ENCODE results near the gene MAP6.

The MAP6 gene

DNA sequence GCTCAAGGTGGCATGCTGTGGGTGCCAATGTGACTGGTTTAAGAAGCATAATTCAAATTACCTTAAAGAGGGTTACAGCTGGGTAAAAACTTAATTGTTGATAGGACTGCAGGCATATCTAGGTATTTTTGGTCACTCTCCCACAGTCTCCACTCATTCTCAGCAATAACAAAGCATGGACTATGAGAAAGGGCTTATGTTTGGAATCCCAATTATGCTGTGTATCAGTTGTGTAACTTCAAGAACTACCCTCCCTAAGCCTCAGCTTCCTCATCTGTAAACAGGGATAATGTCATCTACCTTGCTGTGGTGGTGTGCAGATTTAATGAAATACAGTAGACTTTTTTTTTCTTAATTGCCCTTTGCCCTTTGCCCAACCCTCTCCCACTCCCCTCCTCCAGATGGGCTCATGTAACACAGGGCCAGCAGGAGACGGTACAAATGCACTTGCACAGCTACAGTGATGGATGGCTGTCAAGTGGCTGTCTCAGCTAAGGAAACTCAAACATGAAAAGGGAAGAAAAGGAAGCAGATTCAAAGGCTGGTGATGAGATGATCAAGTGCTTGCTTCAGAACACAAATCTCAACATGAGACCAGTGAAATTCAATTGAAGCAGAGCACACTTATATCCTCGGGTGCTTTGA lies 37.6 kb downstream of the MAP6 start:
- H3K9me3 ChIP-seq (ENCODE audit: control insufficient read depth, insufficient read depth, low read depth, low read length): no peaks in the 10 kb centered on the region
- H3K27me3 ChIP-seq (ENCODE audit: control insufficient read depth, insufficient read depth, low read length): peaks cover 5% of the 10 kb centered on the region; the same call in 1 of the 2 replicates
- H3K27ac ChIP-seq (ENCODE audit: low read depth, low read length): no peak overlapping the region
- H3K4me1 ChIP-seq (ENCODE audit: control insufficient read depth, insufficient read depth, low read length): peaks cover 27% of the 10 kb centered on the region
- H3K4me3 ChIP-seq (ENCODE audit: low read depth, low read length): no peak overlapping the region
- no peaks in the 10 kb centered on the region for H3K36me3 ChIP-seq (ENCODE audit: control insufficient read depth, insufficient read depth, low read length)
- H3K9ac ChIP-seq (ENCODE audit: low read length): no peak overlapping the region

DNA sequence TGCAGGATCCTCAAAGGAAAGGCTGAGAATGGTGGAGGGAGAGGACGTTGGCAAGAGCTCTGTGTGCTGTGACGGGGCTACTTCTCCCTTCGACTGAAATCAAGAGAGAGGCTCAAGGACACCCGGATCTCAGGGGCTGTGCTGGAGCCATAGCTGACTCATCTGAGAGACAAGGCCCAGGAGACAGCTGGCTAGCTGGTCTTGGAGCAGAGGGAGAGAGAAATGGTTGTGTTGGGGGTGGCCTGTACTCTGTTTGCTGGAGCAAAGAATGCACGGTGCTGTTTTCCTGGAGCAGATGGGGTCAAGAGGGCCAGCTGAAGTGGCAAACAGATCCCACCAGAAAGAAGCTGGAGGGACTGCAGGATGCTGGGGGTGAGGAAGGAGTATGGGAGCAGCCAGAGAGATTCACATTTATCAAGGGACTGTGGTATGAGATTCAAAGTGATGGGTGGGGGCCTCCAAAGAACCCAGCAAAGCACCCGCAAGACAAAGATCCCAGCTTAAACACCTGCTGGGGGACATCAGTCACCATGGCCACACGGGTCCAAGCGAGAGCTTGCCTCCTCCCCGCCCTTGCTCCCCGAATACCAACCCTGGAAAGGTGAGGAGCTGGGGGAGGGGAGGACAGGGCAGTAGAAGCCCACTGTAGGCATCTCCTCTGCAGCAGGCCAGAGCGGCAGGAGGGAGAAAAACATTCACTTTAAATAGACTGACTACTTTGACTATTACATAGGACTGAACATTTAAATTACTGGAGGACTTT lies 40.8 kb downstream of the MAP6 start:
- Histone ChIP-seq H3K9ac (ENCODE audit: low read length) (no peak overlapping the region), H3K27ac (ENCODE audit: low read depth, low read length) (no peak overlapping the region), H3K9me3 (ENCODE audit: control insufficient read depth, insufficient read depth, low read depth, low read length) (no peaks in the 10 kb centered on the region), H3K4me3 (ENCODE audit: low read depth, low read length) (no peak overlapping the region), H3K36me3 (ENCODE audit: control insufficient read depth, insufficient read depth, low read length) (no peaks in the 10 kb centered on the region), H3K4me1 (ENCODE audit: control insufficient read depth, insufficient read depth, low read length) (peaks cover 16% of the 10 kb centered on the region), H3K27me3 (ENCODE audit: control insufficient read depth, insufficient read depth, low read length) (peaks cover 5% of the 10 kb centered on the region; the same call in 1 of the 2 replicates)

DNA sequence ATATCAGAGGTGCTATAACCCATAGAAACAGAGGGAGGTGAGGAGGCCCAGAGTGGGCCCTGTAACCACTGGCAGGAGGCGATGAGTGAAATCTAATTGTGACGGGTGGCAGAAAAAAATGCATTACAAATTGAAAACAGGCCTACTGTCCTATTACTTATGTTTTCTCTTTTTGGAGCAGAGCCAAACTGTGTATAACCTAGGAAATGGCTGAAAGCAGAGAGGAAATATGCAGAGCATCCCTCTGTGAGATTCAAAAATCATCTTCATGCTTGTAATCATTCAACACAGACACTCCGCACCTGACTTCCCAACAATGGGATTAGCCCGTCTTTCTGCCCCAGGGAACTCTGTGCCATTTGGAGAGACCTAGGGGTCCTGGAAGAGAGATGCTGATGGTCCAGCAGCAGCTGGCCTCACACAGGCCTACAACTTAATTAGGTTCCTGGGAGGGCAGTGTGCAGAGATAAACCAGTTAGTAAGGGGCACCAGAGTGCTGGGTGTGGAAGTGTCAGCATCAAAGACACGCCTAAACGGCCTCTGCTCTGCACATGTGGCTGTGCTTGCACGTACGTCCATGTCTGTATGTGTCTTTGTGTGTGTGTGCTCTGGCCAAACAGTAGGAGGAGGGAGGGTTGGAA lies 41.8 kb downstream of the MAP6 start:
- Histone ChIP-seq H3K27ac (ENCODE audit: low read depth, low read length) (no peak overlapping the region), H3K4me1 (ENCODE audit: control insufficient read depth, insufficient read depth, low read length) (peaks cover 16% of the 10 kb centered on the region), H3K4me3 (ENCODE audit: low read depth, low read length) (no peak overlapping the region), H3K9ac (ENCODE audit: low read length) (no peak overlapping the region), H3K36me3 (ENCODE audit: control insufficient read depth, insufficient read depth, low read length) (no peaks in the 10 kb centered on the region), H3K9me3 (ENCODE audit: control insufficient read depth, insufficient read depth, low read depth, low read length) (no peaks in the 10 kb centered on the region), H3K27me3 (ENCODE audit: control insufficient read depth, insufficient read depth, low read length) (peaks cover under 1% of the 10 kb centered on the region; the same call in 1 of the 2 replicates)

DNA sequence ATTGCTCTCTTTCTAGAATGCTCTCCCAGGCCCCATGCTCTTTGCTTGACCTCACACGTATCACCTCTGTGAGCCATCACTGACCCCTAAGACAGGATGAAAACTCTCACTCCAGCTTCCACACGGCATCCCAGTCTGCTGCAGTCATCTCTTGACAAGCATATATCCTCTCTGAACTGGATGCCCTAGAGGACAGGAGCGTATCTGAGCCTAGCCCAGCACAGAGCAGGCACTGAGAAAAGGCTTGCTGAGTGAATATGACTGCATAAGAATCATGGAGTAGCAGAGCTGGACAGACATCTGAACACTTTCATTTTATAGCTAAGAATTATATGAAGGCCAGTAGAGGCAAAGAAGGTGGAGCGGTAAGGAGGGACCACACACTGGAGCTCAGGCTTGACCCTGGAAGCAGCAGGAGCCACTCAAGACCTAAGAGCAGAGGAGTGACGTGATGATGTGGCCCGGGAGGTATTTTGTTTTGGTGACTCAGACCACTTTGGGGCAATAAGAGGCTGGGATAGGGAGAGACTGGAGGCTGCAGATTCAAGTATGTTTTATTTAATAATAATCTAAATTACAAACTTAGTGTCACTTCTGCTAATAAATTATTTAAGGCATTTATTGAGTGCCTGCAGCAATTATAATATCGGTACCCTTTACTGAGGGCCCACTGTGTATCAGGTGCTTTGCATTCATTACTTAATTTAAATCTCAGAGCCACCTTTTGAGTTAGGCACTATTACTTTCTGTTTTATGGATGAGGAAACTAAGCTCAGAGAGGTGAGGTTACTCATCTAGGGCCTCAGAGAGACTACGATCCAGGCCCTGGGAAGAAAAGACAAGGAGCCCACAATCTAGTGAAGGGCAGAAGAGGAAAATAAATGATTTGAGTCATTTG lies 42.6 kb downstream of the MAP6 start:
- H3K9ac ChIP-seq (ENCODE audit: low read length): no peak overlapping the region

DNA sequence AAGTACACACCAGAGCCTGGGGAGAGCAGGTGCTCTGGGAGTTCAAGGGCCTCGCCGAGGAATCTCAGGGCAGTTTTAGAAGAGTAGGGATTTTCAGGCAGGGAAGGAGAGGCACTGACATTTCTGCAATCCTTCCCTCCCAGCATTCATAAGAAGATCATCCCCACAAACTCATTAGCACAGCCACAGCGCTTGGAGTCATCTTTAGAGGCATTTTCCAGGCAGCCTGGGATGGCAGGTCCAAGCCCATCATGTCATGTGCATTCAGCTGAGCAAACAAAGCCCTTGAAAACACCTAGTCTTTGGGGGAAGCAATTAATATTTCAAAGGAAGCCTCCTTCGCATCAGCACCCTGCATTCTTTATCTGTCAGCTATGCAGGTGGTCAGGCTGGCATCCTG lies 43.8 kb downstream of the MAP6 start:
- Histone ChIP-seq H3K36me3 (ENCODE audit: control insufficient read depth, insufficient read depth, low read length) (no peaks in the 10 kb centered on the region), H3K27ac (ENCODE audit: low read depth, low read length) (no peak overlapping the region), H3K27me3 (ENCODE audit: control insufficient read depth, insufficient read depth, low read length) (no peaks in the 10 kb centered on the region), H3K9me3 (ENCODE audit: control insufficient read depth, insufficient read depth, low read depth, low read length) (no peaks in the 10 kb centered on the region), H3K4me3 (ENCODE audit: low read depth, low read length) (no peak overlapping the region), H3K4me1 (ENCODE audit: control insufficient read depth, insufficient read depth, low read length) (peaks cover 16% of the 10 kb centered on the region), H3K9ac (ENCODE audit: low read length) (no peak overlapping the region)

More for the DNA sequence above, 42.6 kb downstream of the MAP6 start:
- Histone ChIP-seq H3K27me3 (ENCODE audit: control insufficient read depth, insufficient read depth, low read length) (no peaks in the 10 kb centered on the region), H3K36me3 (ENCODE audit: control insufficient read depth, insufficient read depth, low read length) (no peaks in the 10 kb centered on the region), H3K27ac (ENCODE audit: low read depth, low read length) (no peak overlapping the region), H3K4me1 (ENCODE audit: control insufficient read depth, insufficient read depth, low read length) (peaks cover 16% of the 10 kb centered on the region), H3K4me3 (ENCODE audit: low read depth, low read length) (no peak overlapping the region), H3K9me3 (ENCODE audit: control insufficient read depth, insufficient read depth, low read depth, low read length) (no peaks in the 10 kb centered on the region)

DNA sequence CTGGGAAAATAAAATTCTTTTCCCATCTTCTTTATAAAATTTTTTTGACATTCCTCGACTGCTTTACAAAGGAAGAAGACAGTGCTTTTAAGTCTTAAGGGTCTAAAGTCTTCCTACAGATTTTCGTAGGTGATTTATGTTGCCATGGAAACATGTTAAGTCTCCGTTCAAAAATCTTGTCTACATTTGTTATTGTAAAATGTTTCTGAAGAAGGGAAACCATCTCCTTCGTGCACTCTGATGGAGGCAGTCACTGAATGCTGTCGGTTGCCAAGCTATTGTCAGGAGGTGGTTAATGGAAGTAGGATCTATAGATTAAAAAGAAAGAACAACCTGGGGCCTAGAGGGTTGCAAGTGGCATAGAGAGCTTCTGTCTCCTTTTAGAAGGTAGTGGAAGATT lies 52.6 kb downstream of the MAP6 start:
- no peak overlapping the region for H3K9ac ChIP-seq (ENCODE audit: low read length)
- H3K9me3 ChIP-seq (ENCODE audit: control insufficient read depth, insufficient read depth, low read depth, low read length): no peaks in the 10 kb centered on the region
- H3K27ac ChIP-seq (ENCODE audit: low read depth, low read length): no peak overlapping the region
- peaks cover 2% of the 10 kb centered on the region; the same call in 1 of the 2 replicates for H3K4me1 ChIP-seq (ENCODE audit: control insufficient read depth, insufficient read depth, low read length)
- H3K36me3 ChIP-seq (ENCODE audit: control insufficient read depth, insufficient read depth, low read length): no peaks in the 10 kb centered on the region
- peaks cover 4% of the 10 kb centered on the region; the same call in 1 of the 2 replicates for H3K27me3 ChIP-seq (ENCODE audit: control insufficient read depth, insufficient read depth, low read length)
- no peak overlapping the region for H3K4me3 ChIP-seq (ENCODE audit: low read depth, low read length)

DNA sequence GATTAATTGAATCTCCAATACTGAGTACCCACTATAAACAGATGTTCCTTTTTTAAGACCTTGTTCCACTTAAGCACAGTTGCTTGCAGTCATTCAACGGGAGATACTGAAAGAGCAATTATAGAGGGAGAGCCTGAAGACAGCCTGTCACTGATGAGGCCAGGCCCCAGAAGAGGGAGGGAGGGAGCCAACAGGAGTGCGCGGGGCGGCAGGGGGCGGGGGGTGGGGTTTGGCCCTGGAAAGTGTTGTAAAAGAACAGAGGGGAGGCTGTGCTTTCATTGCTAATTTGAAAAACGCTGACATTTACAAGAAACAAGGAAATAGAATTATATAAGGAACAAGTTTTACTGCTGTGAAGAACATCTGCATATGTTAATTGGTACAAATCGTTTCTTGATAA lies 53.1 kb downstream of the MAP6 start:
- no peak overlapping the region for H3K9ac ChIP-seq (ENCODE audit: low read length)
- peaks cover 2% of the 10 kb centered on the region; the same call in 1 of the 2 replicates for H3K4me1 ChIP-seq (ENCODE audit: control insufficient read depth, insufficient read depth, low read length)
- no peak overlapping the region for H3K4me3 ChIP-seq (ENCODE audit: low read depth, low read length)
- no peaks in the 10 kb centered on the region for H3K36me3 ChIP-seq (ENCODE audit: control insufficient read depth, insufficient read depth, low read length)
- no peaks in the 10 kb centered on the region for H3K9me3 ChIP-seq (ENCODE audit: control insufficient read depth, insufficient read depth, low read depth, low read length)
- H3K27me3 ChIP-seq (ENCODE audit: control insufficient read depth, insufficient read depth, low read length): peaks cover 4% of the 10 kb centered on the region; the same call in 1 of the 2 replicates
- H3K27ac ChIP-seq (ENCODE audit: low read depth, low read length): no peak overlapping the region

DNA sequence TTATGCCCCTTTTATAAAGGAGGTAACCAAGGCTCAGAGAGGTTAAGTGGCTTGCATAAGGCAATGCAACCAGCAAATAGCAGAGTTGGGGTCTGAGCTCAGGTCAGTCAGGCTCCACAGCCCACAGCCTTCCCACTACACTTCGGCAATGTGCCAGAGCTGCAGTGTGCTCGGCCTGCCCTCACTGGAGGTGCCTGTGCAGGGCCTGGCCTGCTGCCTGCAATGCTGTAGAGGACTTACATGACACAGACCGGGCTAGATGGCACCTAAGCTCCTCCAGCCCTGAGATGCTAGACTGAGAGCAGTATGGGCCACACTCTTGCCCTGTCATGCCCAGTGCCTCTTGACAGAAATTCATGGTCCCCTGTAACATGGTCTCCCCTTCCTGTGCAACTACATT lies 57.0 kb downstream of the MAP6 start:
- H3K4me1 ChIP-seq (ENCODE audit: control insufficient read depth, insufficient read depth, low read length): peaks cover 2% of the 10 kb centered on the region; the same call in 1 of the 2 replicates
- H3K9ac ChIP-seq (ENCODE audit: low read length): no peak overlapping the region
- no peaks in the 10 kb centered on the region for H3K36me3 ChIP-seq (ENCODE audit: control insufficient read depth, insufficient read depth, low read length)
- no peak overlapping the region for H3K27ac ChIP-seq (ENCODE audit: low read depth, low read length)
- no peaks in the 10 kb centered on the region for H3K9me3 ChIP-seq (ENCODE audit: control insufficient read depth, insufficient read depth, low read depth, low read length)
- H3K27me3 ChIP-seq (ENCODE audit: control insufficient read depth, insufficient read depth, low read length): peaks cover 4% of the 10 kb centered on the region; the same call in 1 of the 2 replicates
- H3K4me3 ChIP-seq (ENCODE audit: low read depth, low read length): no peak overlapping the region

DNA sequence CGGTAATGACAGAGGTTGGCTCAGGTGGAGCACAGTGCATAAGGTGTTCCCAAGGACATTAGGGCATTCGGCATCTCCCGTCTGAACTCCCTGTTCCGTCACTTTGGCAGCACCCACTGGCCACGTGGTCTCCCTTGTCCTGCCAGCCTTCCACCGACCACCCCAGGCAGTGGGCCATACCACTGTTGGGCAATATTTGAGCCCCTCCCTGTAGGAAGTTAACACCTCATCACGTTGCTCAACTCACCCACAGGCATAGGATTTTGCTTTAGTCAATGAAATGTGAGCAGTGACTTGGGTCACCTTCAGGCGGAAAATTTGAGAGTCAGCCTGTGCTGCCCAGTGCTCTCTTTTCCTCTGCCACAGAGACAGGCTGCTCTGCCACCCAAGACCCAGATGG lies 62.7 kb downstream of the MAP6 start:
- no peaks in the 10 kb centered on the region for H3K36me3 ChIP-seq (ENCODE audit: control insufficient read depth, insufficient read depth, low read length)
- no peak overlapping the region for H3K9ac ChIP-seq (ENCODE audit: low read length)
- H3K27ac ChIP-seq (ENCODE audit: low read depth, low read length): no peak overlapping the region
- H3K4me1 ChIP-seq (ENCODE audit: control insufficient read depth, insufficient read depth, low read length): no peaks in the 10 kb centered on the region
- no peaks in the 10 kb centered on the region for H3K9me3 ChIP-seq (ENCODE audit: control insufficient read depth, insufficient read depth, low read depth, low read length)
- H3K4me3 ChIP-seq (ENCODE audit: low read depth, low read length): no peak overlapping the region
- H3K27me3 ChIP-seq (ENCODE audit: control insufficient read depth, insufficient read depth, low read length): no peaks in the 10 kb centered on the region; the same call in 1 of the 2 replicates

DNA sequence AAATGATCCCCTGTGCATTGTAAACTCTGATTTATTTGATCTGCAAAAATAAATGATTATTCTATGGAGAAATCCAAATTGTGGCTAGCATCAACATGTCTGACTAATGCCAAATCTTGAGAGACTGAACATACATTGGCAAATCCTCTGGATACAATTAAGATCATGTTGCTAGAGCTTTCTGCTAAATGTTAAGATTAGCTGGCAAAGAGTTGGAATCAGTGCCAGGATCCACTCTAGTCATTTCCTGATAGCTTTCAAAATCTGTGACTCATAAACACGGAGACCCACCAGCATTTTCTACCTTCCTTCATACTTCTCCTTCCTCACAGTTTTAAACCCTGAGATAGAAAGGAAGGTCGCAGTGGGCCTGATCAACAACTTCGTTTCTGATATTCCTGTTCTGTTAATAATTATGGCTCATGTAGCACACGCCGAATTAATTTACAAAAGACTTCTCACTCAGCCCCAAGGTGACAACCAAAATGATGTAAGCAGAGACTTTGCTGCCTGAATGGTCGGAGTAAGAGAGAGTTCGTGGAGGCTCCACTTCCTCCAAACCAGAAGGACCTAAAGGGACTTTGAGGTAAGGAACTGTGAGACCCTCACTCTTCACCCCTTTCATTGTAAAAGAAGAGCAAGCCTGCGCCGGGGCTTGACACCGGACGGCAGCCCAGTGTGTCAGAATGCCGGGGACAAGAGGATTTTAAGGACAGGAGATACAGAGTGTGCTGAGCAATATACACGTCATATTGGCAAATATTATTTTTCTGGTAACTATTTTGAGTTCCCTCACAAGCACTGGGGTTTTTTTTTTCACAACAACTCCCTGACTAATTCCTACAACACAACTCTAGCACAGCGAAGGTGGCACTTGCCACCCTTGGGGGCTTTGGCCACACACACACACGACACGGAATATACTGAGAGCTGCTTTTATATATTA lies 64.8 kb downstream of the MAP6 start:
- Histone ChIP-seq H3K36me3 (ENCODE audit: control insufficient read depth, insufficient read depth, low read length) (no peaks in the 10 kb centered on the region), H3K27ac (ENCODE audit: low read depth, low read length) (no peak overlapping the region), H3K27me3 (ENCODE audit: control insufficient read depth, insufficient read depth, low read length) (no peaks in the 10 kb centered on the region; the same call in 1 of the 2 replicates), H3K9me3 (ENCODE audit: control insufficient read depth, insufficient read depth, low read depth, low read length) (no peaks in the 10 kb centered on the region), H3K9ac (ENCODE audit: low read length) (no peak overlapping the region), H3K4me3 (ENCODE audit: low read depth, low read length) (no peak overlapping the region), H3K4me1 (ENCODE audit: control insufficient read depth, insufficient read depth, low read length) (no peaks in the 10 kb centered on the region)

All from HUES6 (cell line).